GM18858 (cell line): Measurements from ENCODE around the gene EDEM1.
"Not testable (repeated sequence)": the region's sequence is repeated elsewhere in the genome, so short reads cannot be mapped to it uniquely, and the experiment has no call there.

Experiments used
- ATAC-seq: cut with Tn5 transposase; IDR thresholded peaks from one replicate; pipeline ENCODE4 v1.9.1; 2021; ENCODE audit not compliant: unreplicated experiment

Gene EDEM1

DNA sequence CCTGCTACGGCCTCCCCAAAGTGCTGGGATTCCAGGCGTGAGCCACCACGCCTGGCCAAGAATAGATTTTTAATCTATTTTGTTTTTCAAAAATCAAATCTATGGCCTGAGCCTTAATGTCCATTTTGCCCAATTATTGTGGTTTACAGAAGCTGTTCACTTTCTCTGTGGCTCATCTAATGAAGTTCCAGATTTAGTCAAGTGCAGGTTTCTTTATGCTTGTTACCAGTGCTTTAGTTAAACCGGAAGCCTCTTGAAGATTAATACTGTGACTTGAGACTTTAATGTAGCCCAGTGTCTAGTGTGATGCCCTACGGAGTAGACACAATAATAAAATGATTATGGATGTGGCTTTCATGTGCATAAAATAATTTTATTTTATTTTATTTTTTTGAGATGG lies 16.5 kb upstream of the EDEM1 start:
- ATAC-seq: no peak

DNA sequence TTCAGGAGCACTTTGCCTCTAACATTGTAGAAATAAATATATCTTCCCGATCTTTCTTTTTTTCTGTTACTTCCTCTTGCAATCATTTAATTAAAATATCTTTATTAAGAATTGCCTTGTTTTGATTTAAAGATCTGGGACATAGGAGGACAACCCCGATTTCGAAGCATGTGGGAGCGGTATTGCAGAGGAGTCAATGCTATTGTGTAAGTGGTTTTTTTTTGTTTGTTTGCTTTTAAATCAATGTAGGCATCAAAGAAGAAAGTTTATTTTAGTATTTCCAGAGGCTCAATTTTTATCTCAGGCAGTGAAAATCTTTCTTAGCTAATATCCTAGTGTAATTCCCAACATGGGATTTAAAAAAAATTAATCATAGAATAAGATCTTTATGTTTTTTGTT lies 15.5 kb upstream of the EDEM1 start:
- ATAC-seq: no peak

DNA sequence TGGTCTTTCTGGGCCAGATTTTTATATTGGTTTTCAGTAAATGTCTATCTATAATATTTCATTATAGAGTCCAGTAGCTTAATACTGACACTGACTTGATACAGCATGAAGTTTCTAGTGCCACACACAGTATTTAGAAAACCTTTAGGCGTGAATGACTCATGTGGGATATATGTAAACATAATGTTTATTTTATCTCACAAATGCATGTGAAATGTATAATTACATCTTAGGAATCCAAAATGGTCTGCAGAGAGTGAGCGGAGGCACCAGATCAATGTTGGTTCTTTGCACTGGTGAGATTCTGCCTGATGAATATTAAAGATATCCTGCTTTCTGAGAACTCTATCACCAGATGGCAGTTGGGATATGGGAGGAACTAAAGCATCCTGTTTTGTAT lies 8.5 kb upstream of the EDEM1 start:
- ATAC-seq: not testable (repeated sequence)

DNA sequence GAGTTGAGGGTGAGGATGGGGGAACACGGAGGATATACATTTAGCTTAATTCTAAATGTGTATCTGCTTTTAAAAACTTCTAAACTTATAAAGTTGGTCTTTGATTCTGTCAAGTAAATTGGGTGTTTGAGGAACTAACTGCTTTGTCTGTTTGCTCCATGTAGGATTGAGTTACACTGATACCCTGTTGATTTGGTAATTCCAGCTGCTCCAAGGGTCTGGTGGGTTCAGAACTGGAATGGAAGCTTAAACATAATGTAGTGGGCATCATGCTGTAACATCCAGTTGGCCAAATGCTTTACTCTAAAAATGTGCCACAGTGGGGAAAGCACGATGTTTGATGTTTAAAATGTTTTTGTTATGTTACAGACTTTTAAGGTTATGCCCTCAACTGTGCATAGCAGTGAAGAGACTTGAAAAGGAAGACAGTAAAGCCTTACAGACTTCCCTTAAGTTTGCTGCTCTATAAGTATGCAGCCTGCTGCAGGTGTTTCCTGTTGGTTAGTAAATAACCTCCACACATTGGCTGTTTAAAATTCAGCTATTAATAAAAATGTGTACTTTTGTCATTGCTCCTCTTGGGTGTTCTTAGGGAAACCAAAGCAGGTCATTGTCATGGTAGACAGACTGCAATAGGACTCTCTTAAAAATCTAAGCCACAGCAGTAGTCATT lies 5.9 kb upstream of the EDEM1 start:
- peak; percentile 83 for ATAC-seq

DNA sequence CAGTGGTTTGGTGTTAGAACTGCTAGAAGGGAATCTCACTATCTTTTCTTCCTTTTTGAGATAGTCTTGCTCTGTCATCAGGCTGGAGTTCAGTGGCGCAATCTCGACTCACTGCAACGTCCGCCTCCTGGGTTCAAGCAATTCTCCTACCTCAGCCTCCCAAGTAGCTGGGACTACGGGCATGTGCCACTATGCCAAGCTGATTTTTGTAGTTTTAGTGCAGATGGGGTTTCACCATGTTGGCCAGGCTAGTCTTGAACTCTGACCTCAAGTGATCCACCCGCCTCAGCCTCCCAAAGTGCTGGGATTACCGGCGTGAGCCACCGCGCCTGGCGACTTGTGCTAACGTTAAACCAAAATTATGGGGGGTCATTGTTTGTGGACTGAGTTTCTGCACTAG lies 3.8 kb upstream of the EDEM1 start:
- ATAC-seq: not testable (repeated sequence)

DNA sequence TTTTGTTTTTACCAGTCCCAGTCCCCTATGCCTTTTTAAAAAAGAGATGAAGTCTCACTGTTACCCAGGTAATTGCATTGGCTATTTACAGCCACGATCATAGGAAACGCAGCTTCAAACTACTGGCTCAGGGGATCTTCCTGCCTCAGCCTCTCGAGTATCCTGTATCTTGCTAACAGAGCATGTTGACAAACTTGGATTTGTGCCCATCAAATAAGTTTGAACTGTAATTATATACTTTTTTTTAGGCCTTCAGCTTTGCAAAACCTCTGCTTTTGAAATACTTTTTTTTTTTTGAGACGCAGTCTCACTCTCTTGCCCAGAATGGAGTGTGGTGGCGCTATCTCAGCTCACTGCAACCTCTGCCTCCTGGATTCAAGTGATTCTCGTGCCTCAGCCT lies 3.0 kb upstream of the EDEM1 start:
- no peak for ATAC-seq

DNA sequence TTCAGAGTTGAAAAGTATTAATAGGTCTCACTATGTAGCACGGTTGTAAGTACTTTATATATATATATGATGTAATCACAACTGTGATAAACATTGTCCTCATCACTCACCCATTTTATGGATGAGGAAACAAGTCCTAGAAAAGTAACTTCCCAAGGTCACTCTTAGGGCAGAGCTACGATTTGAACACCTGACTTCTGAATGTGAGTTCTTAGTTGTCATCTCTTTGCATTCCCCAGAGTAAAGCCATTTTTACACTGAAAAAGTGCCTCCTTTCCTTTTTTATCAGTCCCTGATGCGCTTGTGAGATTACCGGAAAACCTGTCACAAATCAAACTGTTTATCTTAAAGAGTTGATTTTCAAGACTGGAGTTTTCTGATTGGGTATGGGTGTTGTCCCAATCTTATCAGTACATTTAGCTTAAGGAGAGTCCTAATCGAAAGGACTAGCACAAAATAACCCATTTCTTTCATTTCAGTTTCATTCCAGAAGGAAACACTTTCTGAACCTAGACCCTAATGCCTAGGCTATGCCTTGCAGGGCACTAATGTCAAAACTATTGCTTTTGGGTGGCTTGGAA lies 2.3 kb upstream of the EDEM1 start:
- ATAC-seq: no peak

DNA sequence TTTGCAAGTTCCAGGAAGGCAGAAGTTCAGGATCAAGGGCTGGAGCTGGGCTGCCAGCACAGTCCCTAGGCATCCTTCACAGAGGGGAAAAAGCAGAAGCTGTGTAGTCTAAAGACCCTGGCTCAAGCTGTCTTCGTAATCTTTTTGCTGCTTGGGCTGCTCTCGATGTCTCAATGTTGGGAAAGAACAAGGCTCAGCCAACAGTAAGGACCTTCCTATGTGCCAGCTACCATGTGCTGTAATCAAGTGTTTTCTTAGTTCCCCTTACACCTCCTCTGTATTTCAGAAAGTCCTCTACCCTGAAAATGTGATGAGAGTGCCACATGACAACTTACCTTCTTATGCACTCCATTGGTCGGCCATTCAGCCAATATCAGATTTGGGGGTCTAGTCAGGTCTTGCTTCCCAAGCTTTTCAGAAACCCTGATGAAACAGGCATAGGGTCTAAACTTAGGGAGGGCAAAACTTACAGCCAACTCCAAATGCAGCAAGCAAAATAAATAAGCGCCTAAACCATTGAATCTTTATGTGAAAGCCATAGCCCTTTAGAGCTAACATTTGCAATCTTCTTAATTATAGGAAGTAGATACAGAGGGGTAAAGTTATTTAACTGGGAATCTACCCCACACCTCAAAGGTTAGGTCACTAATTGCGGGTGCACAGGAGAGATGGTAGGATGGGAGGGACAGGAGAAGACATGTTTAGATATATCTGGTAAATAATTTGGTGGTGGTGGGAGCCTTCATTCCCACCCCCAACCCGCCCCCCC lies 1.2 kb upstream of the EDEM1 start:
- peak; percentile 16 for ATAC-seq

DNA sequence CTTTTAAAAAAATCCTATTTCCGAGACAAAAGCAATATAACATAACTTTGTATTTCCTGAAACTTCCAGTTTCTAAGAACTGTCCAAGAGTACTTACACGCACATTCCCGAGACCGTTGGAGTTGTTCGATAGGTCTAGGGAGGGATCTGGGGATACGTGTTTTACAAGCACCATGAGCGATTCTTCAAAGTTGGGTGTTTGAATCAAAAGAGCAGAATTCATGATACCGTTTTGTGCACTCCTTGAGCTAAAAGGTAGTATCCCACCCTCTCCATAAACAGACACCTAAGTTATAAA lies 700 bp upstream of the EDEM1 start:
- ATAC-seq: no peak

DNA sequence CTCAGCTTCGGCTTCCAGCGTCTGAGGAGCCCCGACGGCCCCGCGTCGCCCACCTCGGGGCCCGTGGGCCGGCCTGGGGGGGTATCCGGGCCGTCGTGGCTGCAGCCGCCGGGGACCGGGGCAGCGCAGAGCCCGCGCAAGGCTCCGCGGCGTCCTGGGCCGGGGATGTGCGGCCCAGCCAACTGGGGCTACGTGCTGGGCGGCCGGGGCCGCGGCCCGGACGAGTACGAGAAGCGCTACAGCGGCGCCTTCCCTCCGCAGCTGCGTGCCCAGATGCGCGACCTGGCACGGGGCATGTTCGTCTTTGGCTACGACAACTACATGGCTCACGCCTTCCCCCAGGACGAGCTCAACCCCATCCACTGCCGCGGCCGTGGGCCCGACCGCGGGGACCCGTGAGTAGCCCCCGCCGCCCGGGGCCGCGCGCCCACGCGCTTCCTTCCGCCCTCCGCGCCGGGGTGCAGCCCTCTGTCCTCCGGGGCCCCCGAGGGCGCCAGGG lies 462 bp downstream of the EDEM1 start:
- peak; percentile 2 for ATAC-seq

DNA sequence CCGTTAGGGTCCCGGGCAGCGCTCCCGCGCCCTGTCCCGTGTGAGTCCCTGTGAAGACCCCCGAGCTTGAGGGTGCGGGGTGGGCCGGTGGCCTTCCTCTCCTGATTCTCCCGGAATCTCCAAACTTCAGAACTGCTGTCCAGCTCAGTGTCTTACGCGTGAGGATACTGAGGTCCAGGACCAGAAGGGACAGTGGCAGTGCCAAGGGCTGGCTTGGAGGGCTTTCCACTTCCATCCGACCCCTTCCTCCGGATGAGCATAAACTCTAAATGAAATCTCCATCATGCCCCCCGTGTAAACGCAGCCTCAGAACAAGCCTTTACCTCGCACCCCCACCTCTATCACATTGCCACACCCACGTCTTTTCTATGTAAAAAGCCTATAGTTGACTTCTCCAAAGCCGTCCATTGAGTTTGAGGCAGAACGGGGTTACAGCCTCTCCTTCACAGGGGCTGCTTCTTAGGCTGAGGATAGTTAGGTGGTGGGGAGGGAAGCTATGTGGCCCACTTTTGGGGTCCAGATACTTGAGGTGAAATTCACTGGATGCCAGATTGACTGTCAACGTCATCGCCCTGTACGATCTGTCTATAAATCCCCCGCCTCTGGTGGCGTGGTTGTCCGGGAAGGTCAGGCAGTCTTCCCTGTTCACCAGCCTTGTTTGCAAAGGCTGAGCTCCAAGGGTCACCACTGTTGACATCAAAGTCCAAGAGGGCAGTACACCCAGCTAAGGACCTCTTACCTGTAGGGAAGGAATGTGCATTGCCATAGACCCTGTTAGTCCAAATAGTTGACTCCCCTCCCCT lies 1.1 kb downstream of the EDEM1 start:
- ATAC-seq: no peak

DNA sequence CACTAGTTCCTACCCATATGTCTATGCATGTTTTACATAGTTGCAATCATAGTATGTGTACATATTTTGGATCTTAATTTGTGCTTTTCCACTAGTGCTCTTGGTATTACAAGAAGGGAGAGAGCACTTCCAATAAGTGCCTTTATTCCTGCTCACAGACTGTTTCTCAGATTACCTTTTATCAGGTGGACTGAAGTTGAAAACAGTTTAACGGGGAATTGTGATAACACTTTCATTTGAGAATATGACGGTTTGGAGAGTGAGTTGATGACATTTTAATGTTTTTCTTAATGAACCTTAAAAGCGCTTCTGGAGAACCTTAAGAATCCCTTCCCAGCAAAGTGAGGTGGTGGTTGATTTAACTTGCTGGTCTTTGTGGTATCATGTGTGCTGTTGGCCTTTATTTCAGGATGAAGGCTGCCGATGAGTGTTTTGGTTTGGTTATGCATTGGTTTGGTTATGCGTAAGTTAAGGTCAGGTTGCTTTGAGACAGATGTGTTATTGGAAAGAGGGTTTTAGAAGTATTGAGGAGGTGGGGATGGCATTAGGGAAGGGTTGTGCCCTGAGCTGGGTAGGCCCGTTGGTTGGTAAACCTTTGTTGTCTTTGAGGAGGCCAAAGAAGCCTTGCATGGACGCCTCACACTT lies 2.8 kb downstream of the EDEM1 start:
- no peak for ATAC-seq

DNA sequence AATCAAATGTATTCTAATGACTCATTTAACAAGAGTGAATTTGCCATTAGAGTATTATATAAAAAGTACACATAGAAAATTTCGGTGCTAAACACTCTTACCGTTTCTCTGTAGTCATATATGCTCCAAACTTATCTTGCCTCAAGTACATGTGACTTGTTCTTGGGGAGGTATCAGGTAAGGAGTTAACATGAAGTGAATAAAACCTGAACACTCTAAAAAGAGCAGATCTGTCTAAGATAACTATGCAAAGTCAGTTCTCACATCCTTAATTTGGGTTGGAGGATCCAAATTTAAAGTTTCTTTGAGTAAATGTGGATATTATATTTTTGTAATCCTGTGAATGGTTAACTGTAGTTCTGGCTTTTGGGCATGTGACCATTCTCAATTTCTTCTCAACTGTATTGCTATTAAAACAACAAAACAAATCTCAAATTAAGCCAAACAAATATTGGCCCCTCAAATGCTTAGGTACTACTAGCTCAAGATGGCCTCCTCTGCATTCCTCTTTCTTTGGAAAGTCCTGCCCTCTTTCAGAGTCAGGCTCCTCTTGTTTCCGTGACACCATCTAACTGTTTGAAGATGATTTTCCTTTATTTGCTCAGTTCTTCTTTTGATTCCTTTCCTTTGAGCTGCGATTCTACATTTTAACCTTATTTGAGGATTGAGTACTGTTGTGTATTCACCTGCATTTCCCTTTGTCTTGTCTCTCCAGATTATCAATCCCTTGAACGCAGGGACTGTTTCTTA lies 4.2 kb downstream of the EDEM1 start:
- peak; percentile 8 for ATAC-seq

DNA sequence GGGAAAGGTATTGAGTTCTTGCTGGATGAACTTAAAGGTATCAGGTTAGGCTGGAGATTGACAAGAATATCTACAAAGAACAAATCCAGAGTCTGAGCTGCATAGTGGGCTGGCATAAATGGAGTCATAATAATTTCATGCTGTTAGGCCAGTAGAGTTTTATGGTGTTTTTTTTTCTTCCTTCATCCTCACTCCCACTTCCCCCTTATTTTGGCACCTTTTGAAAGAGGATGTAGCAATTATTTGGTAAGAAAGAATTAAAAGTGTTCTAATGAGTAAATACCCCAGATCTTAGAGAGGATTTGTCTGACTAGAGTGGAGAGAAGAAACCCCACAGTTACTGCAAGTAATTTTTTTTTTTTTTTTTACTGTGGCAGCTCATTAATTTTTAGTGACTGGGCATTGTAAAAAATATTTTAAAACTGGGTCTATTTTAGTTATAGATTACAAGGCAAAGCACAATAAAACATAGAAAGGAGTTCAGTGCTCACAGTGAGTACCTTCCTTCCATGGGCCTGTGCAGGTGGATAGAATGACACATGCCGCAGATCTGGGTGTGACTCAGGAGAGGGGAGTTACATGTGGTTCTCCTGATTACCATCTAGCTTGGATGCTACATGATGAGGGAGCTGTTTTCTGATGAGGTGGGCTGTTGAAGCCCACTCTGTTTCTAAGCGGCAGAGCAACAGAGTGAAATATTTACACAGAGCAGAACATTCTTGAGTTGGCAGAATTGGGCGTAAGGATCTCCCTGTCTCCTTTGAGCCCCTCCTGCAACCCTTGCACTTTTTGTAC lies 5.3 kb downstream of the EDEM1 start:
- ATAC-seq: no peak

DNA sequence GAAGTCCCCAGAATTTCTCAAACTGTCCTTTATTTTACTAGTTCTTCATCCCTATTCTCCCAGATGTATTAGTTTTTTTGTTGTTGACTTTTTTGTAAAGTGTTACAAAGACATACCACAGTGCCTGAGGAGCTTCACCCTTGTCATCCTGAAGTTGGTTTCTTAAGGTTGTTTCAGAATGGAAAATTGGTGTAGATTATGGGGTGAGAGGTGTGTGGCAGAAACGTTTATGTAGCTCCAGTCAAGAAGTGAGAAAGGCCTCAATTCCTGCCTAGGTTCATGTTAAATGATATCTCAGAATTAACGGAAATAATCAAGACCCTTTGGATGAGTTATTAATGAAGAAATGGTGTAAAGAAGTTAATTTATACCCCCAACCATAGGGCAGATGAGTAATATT lies 6.8 kb downstream of the EDEM1 start:
- ATAC-seq: no peak

DNA sequence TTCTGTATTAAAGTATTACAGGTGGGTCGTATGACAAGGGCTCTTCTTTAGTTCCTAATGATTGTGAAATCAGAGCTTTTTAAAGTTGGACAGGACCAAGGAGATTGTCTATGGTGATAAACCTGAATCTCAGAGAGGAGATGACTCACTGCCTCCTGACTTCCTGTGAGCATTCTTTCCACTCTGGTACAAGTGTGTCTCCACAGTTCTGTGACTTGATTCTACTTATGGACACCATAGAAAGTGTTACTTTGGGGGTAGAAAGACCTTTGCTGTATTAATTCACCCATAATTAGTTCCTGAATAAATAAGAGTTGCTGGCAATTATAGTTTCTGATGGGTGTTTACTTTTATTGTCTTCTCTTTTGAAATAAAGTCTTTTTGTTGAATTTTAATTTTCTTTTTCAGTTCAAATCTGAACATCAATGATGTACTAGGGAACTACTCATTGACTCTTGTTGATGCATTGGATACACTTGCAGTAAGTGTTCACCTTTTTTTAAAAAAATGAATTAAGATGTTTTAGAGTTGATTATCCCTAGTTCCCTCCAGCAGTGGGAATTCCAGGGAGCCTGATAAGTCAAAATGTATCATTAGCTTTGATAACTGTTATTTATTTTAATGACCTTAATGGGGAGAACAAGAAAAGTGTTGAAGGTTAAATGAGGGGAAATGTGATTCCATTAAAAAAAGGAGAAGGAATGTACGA lies 7.4 kb downstream of the EDEM1 start:
- ATAC-seq: peak; percentile 35

DNA sequence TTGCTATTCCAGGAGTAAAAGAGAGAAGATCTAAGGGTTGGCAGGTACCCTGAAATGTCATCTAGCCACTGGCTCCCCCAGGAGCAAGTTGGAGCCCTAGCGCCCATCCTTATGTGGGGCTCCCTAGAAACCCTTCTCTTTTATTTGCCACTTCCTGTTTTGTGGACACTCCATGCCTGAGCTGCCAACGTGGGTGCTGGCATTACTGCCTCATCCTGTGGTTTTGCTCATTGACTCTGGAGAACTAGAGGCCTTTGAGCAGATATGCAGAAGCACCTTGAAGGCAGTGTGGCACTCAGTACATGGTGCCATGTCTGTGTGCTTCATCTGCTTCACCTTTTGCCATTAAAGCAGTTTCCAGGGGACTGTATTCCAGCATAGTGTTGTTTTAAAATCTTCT lies 8.1 kb downstream of the EDEM1 start:
- ATAC-seq: no peak

DNA sequence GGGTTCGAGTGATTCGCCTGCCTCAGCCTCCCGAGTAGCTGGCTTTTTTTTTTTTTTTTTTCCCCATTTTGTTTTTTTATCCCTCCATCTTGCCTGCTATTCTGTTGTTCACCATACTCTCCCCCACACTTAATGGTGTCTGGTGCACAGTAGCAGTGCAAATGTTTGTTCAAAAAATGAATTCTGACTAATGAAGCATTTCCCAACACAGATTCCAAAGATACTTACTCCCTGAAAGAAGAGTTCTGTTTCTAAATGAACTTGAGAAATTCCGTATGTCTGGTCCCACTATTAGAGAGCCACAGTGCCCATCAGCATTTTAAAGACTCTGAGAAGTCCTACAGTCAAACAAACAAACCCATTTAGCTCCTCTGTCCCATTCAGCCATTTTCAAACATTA lies 9.5 kb downstream of the EDEM1 start:
- no peak for ATAC-seq
